HG02943 (cell line): ENCODE results near the gene AHSA1.

Experiments used
- ATAC-seq: cut with Tn5 transposase; IDR thresholded peaks from one replicate; pipeline ENCODE4 v1.9.1; 2021; ENCODE audit warnings: mild to moderate bottlenecking, low read depth, moderate library complexity; ENCODE audit not compliant: unreplicated experiment

The AHSA1 gene

GRCh38 chr14:77470224-77470870, 12.5 kb downstream of the AHSA1 start:
- ATAC-seq: no peak

DNA sequence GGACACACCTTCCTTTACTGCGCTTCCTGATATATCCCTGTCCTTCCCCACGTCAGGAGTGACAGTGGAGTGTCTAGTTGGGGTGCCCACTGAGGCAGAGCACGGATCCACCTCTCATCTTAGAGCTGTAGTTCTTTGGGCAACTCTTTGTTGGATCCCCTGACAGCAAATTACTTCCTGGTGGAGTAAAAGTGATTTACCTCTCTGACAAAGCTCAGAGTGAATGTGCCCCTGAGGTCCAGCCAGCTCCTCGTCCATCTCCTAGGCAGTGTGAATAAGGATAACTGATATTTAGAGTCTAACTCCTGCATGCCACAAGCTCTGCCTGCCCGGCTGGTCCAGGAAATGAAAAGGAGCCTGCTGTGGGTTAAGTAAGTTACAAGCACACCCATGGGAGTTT, 16.0 kb downstream of the AHSA1 start:
- no peak for ATAC-seq

GRCh38 chr14:77474479-77475177, 16.7 kb downstream of the AHSA1 start:
- ATAC-seq: no peak

DNA sequence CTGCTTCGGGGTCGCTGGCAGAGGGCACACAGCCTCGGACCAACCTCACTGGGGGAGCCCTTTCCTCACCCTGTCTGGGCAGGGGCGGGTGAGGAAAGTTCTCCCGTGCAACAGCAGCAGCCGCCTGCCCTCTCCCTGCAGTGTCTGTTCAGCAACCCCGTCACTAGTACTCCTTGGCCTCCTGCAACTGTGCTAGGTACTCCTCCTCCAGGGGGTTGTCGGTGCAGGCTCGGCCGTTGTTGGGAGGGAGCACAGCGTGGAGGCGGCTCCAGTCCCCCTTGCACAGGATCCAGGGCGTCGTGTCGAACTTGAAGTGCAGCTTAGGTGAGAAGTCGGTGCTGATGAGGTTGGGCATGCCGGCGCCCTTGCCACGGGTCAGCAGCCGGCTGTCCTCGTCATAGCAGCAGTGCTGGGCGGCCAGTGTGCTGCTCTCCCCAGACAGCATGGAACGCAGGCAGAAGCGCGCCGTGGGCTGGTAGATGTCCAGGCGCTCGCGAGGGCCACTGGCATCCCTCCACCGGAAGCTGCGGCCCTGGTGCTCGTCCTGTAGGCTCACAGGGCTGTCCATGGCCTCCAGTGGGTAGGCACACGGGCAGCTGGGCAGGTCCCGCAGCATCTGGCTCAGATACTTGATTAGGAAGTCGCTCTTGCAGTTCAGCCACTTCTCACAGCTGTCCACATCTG, 17.7 kb downstream of the AHSA1 start:
- ATAC-seq: no peak

DNA sequence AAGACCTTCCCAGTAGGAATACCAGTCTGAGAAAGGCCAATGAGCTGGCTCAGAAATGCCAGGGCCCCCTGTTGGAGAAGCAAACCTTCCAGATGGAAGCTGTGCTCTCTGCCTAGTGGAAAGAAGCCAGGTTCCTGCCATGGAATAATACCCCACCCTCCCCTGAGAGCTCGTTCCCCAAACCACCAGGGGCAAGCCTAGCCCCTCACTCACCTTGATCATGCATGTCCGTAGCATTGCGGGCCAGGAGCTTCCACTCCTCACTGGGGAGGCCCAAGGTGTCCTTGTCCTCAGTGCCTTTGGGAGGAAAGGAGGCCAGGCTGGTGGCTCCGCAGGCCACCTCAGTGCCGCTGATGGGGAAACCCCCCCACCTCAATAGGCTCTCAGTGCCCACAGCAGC, 20.1 kb downstream of the AHSA1 start:
- no peak for ATAC-seq

DNA sequence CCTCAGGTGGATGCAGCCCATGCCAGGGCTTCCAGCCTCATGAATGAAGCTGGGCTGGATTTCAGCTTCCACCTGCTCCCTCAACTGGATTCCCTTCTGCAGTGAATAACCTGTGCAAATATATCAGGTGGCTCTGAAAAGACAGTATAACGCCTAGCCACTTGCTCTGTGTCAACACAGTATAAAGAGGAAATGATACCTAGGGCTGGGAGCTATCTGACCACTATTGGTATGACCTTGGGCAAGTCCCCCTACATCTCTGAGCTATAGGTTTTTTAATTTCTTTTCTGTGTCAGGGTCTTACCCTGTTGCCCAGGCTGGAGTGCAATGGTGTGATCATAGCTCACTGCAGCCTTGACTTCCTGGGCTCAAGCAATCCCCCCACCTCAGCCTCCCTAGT, 20.9 kb downstream of the AHSA1 start:
- peak; percentile 67 for ATAC-seq

DNA sequence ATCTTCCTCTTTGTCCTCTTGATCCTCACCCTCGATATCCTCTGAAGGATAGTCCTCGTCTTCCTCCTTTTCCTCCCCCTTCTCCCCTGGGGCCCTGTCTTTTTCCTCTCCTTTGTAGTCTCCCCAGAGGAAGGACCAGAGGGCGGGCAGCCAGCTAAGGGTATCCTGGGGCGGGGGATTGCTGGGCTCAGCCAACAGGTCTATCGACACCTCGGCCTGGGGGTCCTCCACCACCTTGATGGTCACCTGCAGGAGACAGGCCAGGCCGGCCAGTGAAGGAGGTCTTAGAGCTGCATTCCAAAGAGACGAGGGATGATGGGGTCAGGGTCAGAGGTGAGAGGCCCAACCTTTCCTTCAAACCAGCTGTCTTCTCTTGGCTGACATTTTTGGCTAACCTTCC, 24.5 kb downstream of the AHSA1 start:
- ATAC-seq: no peak

DNA sequence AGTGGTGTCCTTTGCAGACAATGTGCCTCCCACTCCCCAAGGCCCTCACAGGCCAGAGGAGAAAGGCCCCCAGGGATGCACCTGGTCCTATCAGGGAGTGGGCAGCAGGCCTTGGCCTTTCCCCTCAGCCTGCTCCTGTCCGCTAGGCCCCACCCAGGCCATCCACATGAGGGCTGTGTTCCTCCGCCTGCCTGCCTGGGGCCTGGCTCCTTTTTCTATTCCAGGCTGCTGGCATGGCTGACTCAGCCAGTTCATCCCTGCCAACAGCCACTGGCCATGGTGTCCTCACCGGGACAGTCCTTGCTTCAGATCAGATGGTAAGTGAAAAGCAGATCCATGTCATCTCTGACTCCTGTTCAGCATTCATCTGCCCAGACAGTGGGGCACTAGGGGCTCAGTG, 27.4 kb downstream of the AHSA1 start:
- no peak for ATAC-seq

GRCh38 chr14:77485901-77486678, 28.2 kb downstream of the AHSA1 start:
- no peak for ATAC-seq

GRCh38 chr14:77488558-77488957, 30.7 kb downstream of the AHSA1 start:
- no peak for ATAC-seq

- no peak for ATAC-seq
Observed at GRCh38 chr14:77489041-77489440, 31.1 kb downstream of the AHSA1 start.

GRCh38 chr14:77490347-77490986, 32.6 kb downstream of the AHSA1 start:
- no peak for ATAC-seq

- no peak for ATAC-seq
Observed at GRCh38 chr14:77491056-77491455, 33.2 kb downstream of the AHSA1 start.

DNA sequence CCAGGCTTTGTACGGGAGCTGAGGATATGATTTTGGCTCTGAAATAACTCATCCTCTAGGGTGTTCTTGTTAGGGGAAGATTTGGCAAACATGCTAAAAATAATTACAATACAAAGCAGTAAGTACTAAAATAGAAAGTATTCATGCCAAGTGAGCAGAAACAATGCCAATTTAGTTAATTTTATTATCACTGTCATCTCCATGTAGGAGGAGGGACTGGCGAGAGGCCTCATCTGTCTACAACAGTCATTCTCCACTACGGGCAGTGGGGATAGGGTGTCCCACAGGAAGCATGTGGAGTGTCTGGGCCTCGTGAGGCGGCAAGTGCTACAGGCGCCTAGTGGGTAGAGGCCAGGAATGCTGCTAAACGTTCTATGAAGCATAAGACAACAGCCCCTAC, 37.4 kb downstream of the AHSA1 start:
- no peak for ATAC-seq

DNA sequence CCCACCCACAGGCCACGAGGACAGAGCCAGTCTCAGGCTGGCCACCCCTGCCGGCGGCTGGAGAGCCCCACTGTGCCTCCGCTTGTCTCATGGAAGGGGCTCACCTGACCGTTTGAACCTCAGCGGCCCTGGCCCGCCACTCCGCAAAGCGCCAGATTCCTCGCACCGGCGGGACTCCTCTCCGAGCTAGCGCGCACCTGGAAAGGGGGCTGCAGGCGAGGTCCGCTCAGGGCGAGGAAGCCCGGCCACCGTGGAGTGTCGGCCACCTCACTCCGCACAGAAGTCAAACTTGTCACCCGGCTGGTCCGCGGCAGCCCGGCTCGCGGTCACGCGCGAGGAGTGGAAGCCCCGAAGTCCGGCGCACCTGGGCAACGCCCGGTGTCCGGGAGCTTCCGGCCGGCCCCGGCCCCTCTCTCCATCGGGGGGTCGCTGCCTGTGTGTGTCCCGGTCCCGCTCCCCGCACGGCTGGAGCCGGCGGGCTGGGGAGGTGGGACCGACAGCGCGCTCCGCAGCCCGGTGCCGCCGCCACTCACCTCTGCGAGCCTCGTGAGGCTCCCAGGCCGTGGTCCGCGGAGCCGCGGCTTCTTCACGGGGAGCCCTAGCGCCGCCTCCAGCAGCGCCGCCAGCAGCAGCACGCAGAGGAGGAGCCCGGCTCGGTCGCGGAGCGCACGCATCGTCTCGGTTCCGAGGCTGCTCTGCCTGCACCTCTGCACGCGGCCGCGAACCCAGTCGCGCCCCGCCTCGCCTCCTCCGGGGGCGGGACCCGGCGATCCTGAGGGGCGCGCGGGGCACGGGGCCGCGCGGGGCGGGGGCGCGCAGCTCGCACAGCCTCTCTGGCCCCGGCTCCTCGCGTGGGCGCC, 40.5 kb downstream of the AHSA1 start, which contains the start of gene ISM2:
Gene ISM2 (minus strand): TSS at position 697 of the 860 bp plus-strand sequence. CDS start 23 bp downstream, at position 674.
- peak; percentile 71 for ATAC-seq

- ATAC-seq: no peak
Observed at GRCh38 chr14:77498984-77499527, 41.2 kb downstream of the AHSA1 start.

DNA sequence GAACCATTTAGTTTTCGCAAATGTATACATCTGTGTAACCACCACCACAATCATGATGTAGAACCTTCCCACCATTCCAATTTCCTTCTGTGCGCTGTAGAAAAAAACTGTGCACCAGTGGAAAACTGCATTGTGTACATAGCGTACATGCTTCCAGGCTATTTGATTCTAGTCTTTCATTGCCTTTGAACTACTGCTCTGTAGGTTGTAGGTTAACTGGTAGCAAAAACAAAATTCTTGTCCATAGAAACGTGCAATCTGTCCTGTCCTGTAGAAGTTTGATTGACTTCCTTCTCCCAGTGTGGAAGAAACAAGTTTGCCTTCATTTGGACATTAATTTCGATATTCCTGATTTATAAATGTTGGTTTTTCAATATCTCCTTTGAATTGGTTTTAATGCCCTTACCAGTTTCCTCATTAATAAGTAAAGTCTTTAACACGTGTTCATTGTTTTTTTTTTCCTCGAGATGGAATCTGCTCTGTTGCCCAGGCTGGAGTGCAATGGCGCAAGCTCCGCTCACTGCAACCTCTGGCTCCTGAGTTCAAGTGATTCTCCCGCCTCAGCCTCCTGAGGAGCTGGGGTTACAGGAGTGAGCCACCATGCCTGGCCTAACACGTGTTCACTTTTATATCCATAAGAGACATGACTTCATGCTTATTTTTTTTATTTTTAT, 44.4 kb downstream of the AHSA1 start:
- ATAC-seq: no peak

- no peak for ATAC-seq
Observed at GRCh38 chr14:77503138-77503537, 45.2 kb downstream of the AHSA1 start.

DNA sequence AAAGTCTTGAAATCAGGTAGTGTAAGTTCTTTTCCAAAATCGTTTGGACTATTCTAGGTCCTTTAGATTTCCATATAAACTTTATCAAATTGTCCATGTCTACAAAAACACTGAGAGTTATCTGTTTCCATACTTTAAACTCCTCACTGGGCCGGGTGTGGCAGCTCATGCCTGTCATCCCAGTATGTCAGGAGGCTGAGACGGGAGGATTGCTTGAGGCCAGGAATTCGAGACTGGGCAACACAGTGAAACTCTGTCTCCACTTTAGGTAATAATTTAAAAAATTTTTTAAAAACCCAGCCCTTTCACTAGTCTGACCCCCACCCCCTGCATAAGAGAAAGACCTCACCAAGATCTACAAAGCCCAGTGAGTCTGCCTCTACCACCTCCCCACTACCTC, 47.1 kb downstream of the AHSA1 start:
- no peak for ATAC-seq
